ENCODE measurements around the gene CCDC8.

The CCDC8 gene

DNA sequence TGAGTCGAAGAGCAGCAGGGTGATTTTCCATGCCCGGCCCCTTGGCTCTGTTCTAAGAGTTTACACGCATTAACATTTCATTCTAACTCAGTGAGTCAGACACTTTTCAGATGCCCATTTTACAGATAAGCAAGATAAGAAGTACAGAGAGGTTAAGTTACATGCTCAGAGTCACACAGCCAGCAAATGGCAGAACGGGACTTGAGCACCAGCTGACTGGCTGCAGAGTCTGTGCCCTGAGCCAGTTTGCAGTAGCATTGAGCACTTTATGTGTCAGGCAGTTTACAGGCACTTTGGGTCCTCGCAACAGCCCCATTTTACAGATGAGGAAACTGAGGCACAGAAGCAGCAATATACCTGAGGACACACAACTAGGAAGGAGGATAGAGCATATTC is 19.0 kb downstream of the CCDC8 start:
- TF ChIP-seq, protein P1, sequence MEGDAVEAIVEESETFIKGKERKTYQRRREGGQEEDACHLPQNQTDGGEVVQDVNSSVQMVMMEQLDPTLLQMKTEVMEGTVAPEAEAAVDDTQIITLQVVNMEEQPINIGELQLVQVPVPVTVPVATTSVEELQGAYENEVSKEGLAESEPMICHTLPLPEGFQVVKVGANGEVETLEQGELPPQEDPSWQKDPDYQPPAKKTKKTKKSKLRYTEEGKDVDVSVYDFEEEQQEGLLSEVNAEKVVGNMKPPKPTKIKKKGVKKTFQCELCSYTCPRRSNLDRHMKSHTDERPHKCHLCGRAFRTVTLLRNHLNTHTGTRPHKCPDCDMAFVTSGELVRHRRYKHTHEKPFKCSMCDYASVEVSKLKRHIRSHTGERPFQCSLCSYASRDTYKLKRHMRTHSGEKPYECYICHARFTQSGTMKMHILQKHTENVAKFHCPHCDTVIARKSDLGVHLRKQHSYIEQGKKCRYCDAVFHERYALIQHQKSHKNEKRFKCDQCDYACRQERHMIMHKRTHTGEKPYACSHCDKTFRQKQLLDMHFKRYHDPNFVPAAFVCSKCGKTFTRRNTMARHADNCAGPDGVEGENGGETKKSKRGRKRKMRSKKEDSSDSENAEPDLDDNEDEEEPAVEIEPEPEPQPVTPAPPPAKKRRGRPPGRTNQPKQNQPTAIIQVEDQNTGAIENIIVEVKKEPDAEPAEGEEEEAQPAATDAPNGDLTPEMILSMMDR (conservative IDR thresholded peaks at IDR 0.05; ENCODE audit: low read depth), result no peak
- H3K27ac ChIP-seq, result peak overlapping the region; percentile 27; the same call in 1 of the 2 replicates
- no peak for DNase-seq (ENCODE audit: low spot score)
- ChIA-PET POLR2A (ENCODE audit: low non-redundant PET) (no interaction called here), CTCF (interaction anchor here (0.6 to 1.6 kb wide), 4 partner anchors 27 to 279 kb away, joined by 3 to 4 read pairs (median 3); no protein-coding TSS in a partner anchor)

DNA sequence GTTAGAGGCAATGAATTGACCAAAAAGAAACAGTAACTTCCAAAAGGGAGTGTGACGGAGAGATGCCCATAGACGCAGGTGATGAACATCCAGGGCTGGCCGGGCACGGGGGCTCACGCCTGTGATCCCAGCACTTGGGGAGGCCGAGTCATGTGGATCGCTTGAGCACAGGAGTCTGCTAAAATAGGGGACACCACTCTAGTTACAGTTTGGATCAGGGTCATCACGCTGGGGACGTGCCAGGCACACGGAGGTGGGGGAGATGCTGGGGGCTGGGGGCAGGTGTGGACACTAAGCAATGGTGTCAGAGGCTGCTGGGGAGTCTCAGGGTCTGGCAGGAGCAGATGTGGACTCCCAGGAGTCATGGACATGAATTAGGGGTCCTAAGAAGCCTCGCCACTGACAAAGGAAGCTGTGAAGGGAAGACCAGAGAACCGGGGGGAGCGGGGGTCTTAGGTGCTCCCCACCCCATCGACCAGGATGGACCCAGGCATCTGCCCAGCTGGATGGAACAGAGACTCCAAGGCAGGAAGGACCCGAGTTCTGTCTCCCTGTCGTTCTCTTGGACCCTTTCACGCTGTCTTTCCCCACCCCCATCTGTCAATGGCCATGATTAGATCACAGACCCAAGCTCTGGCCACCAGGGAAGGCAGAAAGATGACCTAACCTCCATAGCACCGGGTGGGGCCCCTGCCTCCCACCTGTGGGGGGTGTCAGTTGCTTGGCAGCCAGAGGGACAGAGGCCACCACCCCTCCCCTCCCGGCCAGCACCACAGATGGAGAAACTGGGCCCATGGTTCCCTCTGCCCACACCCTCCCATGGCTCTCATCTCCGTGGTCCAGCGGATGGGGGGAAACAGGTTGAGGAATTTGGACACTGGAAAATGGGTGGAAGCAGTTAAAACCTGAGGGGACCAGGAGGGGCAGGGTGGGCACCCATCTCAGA is 19.6 kb downstream of the CCDC8 start:
- DNase-seq (ENCODE audit: low spot score), result no peak
- ChIA-PET CTCF (interaction anchor here (0.6 kb wide), 1 partner anchor 187 kb away, joined by 3 read pairs; no protein-coding TSS in a partner anchor), POLR2A (ENCODE audit: low non-redundant PET) (interaction anchor here (0.5 kb wide), 1 partner anchor 207 kb away, joined by 4 read pairs; no protein-coding TSS in a partner anchor)
- H3K27ac ChIP-seq, result peak overlapping the region; percentile 27
- TF ChIP-seq, protein P1 (conservative IDR thresholded peaks at IDR 0.05; ENCODE audit: low read depth), result no peak

GRCh38 chr19:46392837-46393236 is 20.5 kb downstream of the CCDC8 start:
- no peak for DNase-seq (ENCODE audit: low spot score)
- peak overlapping the region; percentile 58 for H3K27ac ChIP-seq
- ChIA-PET POLR2A (ENCODE audit: low non-redundant PET) (no interaction called here), CTCF (interaction anchor here (1.1 kb wide), 1 partner anchor 111 kb away, joined by 3 read pairs; no protein-coding TSS in a partner anchor)
- TF ChIP-seq, protein P1 (conservative IDR thresholded peaks at IDR 0.05; ENCODE audit: low read depth), result no peak

DNA sequence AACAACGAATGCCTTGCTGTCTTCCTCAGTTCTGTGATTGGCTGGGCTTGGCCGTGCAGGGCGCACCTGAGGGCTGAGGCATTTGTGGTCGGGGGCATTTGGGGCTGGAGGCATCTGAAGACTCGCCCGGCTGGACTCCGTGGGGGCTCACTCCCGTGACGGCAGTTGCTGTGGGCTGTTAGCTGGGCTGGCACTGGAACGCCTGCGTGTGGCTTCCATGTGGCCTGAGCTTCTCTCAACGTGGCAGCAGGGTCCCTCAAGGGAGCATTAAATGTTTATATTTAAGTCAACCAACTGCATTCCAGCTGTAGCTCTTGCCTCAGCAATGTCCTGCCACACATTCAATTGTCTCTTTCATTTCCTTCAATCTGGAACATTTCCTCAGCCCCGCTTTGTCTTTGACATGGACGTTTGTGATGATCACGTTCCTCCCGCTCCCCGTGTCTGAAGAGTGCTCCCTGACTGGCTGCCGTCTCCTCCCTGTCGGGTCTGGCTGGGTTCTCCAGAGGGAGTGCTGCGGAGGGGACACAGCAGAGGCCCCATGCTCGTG is 21.0 kb downstream of the CCDC8 start:
- no peak for DNase-seq (ENCODE audit: low spot score)
- TF ChIP-seq, protein P1 (conservative IDR thresholded peaks at IDR 0.05; ENCODE audit: low read depth), result no peak
- ChIA-PET POLR2A (ENCODE audit: low non-redundant PET) (interaction anchor here (0.6 kb wide), 1 partner anchor 10 kb away, joined by 4 read pairs; no protein-coding TSS in a partner anchor), CTCF (interaction anchor here (1.1 kb wide), 1 partner anchor 110 kb away, joined by 3 read pairs; no protein-coding TSS in a partner anchor)
- H3K27ac ChIP-seq, result peak overlapping the region; percentile 58

GRCh38 chr19:46391296-46392251 is 21.8 kb downstream of the CCDC8 start:
- H3K27ac ChIP-seq, result peak overlapping the region; percentile 58
- DNase-seq (ENCODE audit: low spot score), result no peak
- TF ChIP-seq, protein P1 (conservative IDR thresholded peaks at IDR 0.05; ENCODE audit: low read depth), result no peak
- ChIA-PET POLR2A (ENCODE audit: low non-redundant PET) (interaction anchor here (0.6 kb wide), 1 partner anchor 9 kb away, joined by 4 read pairs; no protein-coding TSS in a partner anchor), CTCF (interaction anchor here (0.5 to 1.1 kb wide), 2 partner anchors 59 to 109 kb away, joined by 3 read pairs; no protein-coding TSS in a partner anchor)
